HTR-8/SVneo (cell line): ENCODE measurements around the gene COQ8A.
"Not testable (repeated sequence)": the region's sequence is repeated elsewhere in the genome, so short reads cannot be mapped to it uniquely, and the experiment has no call there.

Experiments
- DNase-seq: peaks from one replicate; pipeline ENCODE4 v3.0.0; 2011; ENCODE audit warnings: low spot score, mixed read lengths; ENCODE audit not compliant: insufficient read length
- FAIRE-seq: peaks from 2 replicates; lab custom pipeline; 2011; peaks lifted over from hg19 to GRCh38; lab: Jason Lieb, UNC

COQ8A gene

DNA sequence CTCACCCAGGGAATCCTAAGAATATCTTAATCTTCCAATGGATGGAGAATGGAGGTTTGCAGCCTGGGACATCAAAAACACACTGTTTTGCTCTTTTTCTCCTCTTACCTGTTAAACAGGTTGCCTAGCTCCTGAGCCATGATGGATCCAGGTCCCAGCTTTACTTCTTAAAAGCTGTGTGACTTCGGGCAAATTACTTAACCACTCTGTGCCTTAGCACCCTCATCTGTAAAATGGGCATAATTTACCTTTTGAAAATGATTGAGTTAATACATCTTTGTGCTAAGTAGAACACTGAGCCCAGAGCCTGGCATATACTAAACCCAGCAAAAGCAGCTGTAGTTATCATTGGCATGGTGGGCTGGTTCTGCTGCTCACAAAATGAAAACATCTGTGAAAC is 10.2 kb downstream of the COQ8A start:
- FAIRE-seq, result no peak
- DNase-seq, result no peak

DNA sequence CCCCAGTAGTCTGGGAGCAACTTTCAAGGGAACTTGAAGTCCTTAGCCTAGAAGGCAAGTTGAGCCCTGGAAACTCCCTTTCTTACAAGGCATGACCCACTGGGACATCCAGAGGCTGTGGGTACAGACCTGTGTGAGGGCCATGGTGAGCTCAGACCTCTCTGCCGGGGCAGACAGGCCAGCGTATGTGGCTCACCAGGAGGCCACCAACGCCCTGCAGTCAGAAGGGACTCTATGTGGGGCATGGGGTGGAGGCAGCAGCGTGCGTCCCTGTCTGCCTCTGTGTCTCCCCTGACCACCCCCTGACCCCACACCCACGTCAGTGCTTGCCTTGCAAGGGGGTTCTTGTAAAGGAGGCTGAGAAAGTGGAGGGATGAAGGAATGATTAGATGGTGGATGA is 10.8 kb downstream of the COQ8A start:
- FAIRE-seq (no peak), DNase-seq (no peak)

DNA sequence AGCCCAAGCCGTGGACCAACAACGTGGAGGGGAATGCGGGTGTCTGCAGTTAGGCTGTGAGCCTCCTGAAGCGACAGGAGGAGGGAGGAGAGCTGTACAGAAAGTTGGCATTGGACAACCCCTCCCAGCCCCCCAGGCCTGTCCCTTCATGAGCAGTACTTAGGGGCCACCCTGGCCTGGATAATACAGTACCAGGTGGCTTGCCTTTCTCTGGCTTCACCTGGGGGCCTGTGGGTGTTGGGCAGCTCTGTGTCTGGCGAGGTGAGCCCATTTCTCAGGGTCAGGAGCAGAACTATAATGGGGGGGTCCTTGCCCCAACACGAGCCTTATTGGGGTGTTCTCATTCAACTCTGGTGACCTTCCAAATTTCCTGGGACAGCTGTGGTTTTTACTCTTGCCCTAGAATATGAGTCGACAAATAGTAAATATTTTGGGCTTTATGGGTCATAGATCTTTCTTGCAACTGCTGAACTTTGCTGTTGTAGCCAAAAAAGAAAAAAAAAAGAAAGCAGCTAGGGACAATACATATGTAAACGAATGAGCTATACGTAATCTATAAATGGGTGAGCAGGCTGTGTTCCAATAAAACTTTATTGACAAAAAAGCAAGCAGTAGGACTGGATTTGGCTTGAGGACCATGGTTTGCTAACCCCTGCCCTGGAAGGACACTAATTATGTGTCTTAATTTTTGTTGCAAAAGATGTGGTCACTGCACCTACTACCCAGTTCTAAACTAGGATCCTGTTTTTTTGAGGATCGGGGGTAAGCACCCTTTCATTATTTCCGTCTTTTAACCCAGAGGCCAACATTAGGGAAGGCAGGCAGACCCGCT is 11.4 kb downstream of the COQ8A start:
- DNase-seq, result no peak
- no peak for FAIRE-seq

DNA sequence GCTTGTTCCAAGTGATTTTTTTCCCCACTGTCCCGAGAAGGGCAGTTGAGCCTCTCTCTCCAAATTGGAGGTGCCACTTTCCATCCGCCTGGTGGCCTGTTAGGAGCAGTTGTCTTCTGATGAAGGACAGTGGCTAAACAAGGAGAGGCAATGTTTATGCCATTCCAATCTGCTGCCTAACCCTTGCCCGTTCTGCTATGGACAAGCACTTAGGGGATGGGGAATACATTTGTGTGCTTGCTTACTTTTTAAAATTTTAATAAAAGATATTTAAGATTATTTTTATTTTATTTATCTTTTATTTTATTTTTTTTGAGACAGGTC is 12.0 kb downstream of the COQ8A start:
- FAIRE-seq, result no peak

DNA sequence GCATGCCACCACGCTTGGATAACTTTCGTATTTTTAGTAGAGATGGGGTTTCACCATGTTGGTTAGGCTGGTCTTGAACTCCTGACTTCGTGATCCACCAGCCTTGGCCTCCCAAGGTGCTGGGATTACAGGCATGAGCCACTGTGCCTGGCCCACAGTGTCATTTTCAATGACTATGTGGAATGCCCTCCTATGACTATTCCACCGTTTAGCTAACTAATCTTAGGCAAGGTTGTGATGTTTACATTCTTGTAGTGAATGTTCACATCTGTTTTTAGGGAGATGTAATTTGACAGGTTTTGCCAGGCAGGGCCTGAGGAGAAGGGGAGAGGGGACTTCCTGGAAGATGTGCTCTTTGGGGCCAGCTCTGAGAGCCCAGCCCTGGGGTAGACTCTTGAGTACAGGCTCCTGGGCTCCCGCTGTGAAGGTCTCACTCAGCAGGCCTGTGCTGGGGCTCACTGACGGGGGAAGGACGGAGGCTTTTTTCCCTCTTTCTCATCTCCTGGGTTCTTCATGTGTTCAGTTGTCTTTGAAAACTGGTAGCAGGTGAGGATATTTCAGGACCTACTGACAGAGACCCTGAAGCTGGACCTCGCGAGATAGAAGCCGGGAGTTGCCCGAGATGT is 13.2 kb downstream of the COQ8A start:
- FAIRE-seq, result no peak

More for the DNA sequence above, 12.0 kb downstream of the COQ8A start:
- DNase-seq, result no peak

DNA sequence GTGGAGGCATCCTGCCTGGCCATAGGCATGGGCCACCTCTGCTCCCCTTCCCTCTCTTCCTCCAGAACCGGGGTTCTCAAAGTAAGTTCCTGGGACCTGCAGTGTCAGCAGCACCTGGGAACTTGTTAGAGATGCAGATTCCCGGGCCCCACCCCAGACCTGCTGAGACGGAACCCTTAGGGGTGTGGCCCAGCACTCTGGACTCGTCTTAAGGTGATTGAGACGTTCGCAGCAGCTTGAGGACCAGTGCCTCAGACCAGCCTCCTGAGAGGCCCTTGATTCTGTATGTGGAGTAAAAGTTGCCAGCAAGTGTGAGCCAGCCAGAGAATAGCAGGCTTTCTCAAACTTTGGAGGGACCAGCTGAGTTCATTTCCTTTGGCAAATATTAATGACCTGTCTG is 14.2 kb downstream of the COQ8A start:
- FAIRE-seq (no peak), DNase-seq (no peak)

More for the DNA sequence above, 13.2 kb downstream of the COQ8A start:
- DNase-seq, result no peak

DNA sequence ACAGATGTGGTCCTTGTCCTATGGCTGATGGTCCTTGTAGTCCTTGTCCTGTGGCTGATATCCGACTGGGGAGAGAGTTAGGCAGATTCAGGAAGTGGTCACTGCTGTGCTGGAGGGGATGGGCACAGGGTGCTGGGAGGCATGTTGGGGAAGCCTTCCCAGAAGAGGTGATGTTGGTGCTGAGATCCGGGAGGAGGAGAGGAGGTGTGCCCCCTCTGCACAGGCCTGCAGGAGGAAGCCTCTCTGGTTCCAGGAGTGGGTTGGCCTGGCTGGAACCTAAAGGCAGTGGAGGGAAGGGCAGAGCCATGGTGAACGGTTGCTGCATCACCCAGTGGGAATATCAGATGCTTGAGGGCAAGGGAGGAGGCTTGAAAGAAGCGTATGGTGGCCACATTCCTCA is 14.7 kb downstream of the COQ8A start:
- no peak for FAIRE-seq

DNA sequence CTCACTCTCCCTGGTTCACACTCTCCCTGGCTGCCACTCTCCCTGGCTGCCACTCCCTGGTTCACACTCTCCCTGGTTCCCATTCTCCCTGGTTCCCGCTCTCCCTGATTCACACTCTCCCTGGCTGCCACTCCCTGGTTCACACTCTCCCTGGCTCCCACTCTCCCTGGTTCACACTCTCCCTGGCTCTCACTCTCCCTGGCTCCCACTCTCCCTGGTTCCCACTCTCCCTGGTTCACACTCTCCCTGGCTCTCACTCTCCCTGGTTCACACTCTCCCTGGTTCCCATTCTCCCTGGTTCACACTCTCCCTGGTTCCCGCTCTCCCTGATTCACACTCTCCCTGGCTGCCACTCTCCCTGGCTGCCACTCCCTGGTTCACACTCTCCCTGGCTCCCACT is 15.8 kb downstream of the COQ8A start:
- FAIRE-seq, DNase-seq: not testable (repeated sequence)

More for the DNA sequence above, 14.7 kb downstream of the COQ8A start:
- no peak for DNase-seq

DNA sequence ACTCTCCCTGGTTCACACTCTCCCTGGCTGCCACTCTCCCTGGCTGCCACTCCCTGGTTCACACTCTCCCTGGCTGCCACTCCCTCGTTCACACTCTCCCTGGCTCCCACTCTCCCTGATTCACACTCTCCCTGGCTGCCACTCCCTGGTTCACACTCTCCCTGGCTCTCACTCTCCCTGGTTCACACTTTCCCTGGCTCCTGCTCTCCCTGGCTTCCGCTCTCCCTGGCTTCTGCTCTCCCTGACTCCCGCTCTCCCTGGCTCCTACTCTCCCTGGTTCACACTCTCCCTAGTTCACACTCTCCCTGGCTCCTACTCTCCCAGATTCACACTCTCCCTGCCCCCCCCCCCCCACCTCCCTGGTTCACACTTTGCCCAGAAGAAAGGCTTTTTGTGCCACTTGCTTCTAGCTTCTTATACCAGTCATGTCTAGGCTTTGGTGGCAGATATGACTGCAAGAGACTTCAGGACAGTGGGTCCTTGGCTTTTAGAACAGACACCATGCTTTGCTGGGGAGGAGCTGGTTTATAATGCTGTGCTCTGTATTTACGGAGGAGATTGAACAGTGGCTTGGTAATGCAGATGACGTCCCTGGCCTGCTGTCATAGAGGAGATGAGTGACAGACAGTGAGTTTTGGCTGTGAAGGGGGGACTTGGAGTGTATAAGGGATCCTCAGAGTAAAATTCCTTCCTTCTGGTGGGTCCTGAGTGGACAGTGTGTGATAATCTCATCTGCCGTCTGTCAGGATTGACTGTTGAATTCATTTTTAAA is 17.0 kb downstream of the COQ8A start:
- DNase-seq (no peak), FAIRE-seq (no peak)

DNA sequence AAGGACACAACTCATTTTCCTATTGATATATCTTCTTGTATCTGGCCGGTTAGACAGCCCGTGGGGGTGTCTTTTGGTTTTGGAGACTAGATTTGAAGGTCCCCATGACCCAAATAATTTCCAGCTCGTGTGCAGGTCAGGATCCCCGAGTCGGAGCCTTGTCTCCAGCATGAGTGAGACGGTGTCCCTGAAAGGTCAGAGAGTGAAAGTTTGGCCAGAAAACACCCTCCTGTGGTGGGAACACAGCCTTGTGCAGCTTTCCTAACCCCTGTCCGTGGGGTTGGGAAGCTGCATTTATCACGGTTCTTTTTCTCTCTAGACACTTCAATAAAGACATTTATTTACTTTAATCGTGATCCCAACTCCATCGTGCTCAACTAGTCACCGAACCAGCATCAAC is 17.6 kb downstream of the COQ8A start:
- FAIRE-seq, result no peak
- DNase-seq, result no peak

DNA sequence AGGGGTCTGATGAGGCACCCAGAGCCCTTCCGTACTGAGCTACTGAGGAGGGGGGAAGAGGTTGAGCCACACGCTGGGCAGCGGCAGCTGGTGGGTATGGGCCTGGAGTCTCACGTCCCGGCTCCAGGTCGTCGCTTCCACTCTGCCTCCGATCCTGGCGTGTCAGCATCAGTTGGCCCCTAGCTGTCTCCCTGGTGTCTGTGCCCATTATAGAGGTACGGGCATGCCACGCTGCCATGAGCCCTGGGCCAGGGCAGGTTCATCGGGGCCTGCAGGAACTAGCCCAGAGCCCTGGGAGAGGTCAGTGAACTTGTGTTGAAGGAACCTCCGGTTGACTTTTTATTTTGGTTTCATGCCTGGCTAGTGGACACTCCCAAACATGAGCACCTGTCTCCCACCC is 18.2 kb downstream of the COQ8A start:
- FAIRE-seq, result no peak
- DNase-seq, result no peak

DNA sequence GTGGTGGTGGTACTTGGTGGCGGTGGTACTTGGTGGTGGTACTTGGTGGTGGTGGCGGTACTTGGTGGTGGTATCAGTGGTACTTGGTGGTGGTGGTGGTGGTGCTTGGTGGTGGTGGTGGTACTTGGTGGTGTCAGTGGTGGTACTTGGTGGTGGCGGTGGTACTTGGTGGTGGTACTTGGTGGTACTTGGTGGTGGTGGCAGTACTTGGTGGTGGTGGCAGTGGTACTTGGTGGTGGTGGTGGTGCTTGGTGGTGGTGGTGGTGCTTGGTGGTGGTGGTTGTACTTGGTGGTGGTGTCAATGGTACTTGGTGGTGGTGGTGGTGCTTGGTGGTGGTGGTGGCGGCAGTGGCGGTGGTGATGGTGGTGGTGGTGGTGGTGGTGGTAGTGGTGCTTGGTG is 20.2 kb downstream of the COQ8A start:
- FAIRE-seq, result no peak
- DNase-seq, result no peak

DNA sequence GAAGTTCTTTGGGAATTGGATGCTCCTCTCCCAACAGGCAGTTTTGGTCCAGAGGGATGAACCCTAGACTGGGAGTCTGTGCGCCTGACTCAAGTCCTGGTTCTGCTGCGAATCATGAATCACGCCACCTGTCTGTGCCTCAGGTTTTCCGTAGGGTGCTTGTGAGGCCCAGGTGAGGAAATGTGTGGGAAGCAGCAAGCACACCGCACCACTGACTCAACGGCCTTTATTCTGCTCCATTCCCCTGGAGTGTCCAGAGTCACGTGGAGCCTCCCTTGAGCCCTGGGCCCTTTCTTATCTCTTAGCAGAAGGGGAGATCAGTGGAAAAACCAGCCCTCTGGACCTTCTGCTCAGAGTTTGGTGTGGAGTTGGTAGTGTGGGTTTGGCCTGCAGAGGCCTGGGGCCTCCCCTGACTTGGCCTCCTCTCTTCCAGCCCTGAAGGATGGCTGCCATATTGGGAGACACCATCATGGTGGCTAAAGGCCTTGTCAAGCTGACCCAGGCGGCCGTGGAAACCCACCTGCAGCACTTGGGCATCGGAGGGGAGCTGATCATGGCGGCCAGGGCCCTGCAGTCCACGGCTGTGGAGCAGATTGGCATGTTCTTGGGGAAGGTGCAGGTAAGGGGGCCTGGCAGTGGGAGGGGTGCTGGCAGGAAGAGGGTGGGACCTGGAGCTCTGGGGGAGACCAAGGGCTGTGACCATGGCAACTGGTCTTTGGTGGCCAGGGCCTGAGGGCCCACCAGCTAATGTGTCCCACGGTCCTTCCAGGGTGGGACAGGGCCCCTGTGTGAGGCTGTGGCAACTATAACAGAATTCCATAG is 21.1 kb downstream of the COQ8A start:
- DNase-seq (no peak), FAIRE-seq (no peak)

DNA sequence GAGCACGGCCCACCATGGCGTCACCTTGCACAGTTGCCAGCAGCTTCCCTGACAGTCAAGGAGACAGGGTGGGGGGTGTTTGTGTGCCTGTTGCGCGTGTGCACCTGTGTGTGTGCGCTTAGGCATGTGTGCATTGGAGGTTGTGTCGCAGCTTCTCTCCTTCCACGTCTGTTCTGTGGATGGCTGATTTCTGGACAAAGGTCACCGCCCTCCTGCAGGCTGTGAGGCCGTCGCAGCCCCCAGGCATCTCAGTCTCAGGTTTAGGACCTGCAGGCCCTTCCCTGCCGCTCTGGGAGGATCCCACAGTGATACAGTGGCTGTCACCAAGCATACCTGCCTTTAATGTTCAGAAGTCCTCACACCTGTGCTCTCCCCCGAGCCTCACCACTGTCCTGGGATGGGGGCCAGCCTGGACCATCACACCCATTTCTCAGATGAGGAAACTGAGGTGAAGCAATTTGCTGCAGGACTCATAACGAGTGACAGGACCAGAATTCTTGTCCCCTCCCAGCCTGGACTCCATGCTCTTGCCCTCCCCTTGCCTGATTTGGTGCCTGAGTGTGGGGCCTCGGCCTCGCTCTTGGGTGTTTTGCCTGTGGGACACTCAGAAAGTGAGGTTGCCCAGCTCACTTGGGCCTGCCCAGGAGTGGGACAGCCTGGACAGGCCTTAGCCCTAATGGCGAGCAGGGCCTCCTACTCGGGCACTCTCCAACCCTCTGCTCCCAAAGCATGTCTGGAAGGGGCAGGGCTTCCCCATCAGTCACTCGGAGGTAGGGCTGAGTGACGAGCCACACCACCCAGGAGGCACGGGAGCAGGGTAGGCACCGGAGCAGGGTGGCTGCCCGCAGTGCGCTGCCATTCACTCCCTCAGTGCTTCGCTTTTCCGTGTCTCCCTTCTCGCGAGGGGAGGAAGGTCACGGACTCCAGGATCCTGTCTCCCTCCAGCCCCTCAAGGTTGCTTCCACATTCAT is 22.6 kb downstream of the COQ8A start:
- no peak for DNase-seq
- no peak for FAIRE-seq

DNA sequence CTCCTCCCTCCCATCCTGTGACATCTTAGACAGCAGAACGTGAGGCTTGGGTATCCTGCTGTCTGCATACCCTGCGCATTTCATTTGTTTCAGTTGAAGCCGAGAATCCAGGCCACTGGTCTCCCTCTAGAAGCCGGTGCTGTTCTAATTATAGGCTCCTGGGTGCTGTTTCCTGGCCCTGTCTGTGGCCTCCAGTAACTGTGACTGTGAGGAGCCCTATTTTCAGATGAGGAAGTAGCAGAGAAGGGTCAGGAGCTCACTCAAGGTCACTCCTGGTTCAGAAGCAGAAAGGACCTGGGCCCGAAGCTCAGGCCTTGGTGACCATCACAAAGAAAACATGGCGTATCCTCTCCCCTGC is 24.0 kb downstream of the COQ8A start:
- DNase-seq (no peak), FAIRE-seq (no peak)

DNA sequence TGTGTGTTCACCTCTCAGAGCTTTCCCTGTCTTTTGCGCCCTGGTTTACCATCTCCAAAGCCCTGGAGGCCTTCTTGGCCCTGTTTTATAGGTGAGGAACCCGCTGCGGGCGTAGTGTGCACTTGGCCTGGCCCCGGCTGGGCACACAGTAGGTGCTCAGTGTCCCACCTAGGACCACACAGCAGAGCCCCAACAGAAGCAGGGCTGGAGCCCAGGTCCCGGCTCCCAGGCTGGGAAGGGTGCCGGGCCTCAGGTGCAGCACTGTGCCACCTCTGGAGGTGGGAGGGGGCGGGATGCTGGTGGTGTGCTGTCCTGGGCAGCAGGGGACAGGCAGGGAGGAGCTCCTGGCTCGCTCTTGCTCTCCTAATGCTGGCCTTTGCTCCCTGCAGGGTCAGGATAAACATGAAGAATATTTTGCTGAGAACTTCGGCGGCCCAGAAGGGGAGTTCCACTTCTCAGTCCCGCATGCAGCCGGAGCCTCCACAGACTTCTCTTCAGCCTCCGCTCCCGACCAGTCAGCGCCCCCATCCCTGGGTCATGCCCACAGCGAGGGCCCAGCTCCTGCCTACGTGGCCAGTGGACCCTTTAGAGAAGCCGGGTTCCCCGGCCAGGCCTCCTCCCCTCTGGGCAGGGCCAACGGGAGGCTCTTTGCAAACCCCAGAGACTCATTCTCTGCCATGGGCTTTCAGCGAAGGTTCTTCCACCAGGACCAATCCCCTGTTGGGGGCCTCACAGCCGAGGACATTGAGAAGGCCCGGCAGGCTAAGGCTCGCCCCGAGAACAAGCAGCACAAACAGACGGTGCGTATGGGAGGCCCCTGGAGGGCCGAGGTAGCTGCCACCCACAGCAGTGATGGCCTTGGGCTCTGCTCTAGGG is 24.8 kb downstream of the COQ8A start:
- no peak for DNase-seq
- no peak for FAIRE-seq

DNA sequence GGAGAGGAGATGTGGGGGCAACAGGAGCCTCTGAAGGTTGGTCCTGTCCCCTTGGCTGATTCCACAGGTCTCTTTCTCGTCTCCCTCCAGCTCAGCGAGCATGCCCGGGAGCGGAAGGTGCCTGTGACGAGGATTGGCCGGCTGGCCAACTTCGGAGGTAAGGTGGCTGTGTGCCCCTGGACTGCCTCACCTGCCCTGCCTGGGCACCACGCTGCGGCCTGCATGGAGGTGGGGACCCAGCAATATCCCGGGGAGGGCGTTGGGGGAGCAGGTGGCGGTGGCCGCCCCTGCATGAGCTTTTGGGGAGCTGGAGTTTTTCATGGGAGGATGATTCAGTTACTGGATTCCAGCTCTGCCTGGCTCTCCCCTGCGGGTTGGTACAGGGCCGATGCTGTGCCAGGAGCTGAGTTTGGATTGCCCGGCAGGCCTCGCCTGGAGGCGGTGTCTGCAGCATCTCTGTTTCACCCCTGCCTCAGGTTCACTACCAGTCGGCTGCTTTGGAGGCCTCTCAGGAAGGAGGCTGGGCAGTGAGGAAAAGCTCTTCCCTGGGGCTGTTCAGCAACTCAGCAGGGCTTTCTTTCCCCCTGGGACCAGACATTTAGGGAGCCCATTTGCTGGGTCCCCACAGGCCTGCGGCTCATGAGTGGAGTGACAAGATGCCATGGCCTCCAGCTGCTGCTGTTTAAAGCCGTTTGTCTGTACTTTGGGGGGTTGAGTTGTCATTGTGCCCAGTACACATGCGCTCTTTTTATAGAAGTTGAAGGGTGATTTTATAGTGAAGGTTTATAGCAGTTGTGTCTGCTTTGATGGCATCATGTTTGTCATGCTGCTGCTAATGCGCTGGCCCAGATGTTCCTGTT is 25.7 kb downstream of the COQ8A start:
- FAIRE-seq (no peak), DNase-seq (no peak)
